ENCODE measurements around the gene RTP4.
"Not testable (repeated sequence)": the region's sequence is repeated elsewhere in the genome, so short reads cannot be mapped to it uniquely, and the experiment has no call there.

RTP4 gene

DNA sequence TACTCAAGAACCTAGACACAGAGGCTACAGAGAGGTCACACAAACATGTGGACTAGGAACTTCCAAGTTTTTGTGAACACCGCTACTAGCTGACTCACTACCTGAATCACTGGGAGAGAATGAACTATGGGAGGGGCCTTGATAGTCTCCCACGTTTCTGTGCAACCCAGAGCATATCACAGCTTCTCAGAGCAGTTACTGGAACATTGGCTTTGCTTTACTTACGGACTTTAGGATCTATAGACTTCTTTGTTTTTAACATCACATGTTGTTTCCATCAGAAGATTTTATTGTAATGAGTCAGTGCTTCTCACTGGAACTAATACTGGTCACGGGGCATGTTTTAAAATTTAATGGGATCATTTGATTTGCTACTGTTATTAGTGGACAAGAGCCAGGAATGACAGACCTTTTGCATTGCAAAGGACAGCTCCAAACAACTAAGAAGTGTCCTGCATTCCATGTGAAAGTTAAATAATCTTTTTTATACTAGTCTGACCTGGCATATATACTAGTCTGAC lies 35.6 kb downstream of the RTP4 start:
- Histone ChIP-seq H3K9me3 (ENCODE audit: control insufficient read depth, insufficient read depth, low read length) (no peaks in the 10 kb centered on the region), H3K27ac (ENCODE audit: low read length) (no peak overlapping the region), H3K27me3 (ENCODE audit: control insufficient read depth, insufficient read depth, low read length) (no peaks in the 10 kb centered on the region), H3K4me3 (ENCODE audit: low read length) (no peak overlapping the region), H3K36me3 (ENCODE audit: control insufficient read depth, insufficient read depth, low read length) (no peaks in the 10 kb centered on the region), H3K4me1 (ENCODE audit: control insufficient read depth, insufficient read depth, low read length) (no peaks in the 10 kb centered on the region)
- no peak for DNase-seq (ENCODE audit: low read depth, low spot score)
- no CpG with 5 or more reads among the region's 4 CpGs for WGBS (ENCODE audit: insufficient coverage, insufficient read length)

GRCh38 chr3:187406927-187407326 lies 38.7 kb downstream of the RTP4 start:
- no peak overlapping the region for H3K27ac ChIP-seq (ENCODE audit: low read length)
- H3K36me3 ChIP-seq (ENCODE audit: control insufficient read depth, insufficient read depth, low read length), result no peaks in the 10 kb centered on the region
- no peak overlapping the region for H3K4me3 ChIP-seq (ENCODE audit: low read length)
- WGBS (ENCODE audit: insufficient coverage, insufficient read length), result no CpG with 5 or more reads among the region's 3 CpGs
- no peaks in the 10 kb centered on the region for H3K9me3 ChIP-seq (ENCODE audit: control insufficient read depth, insufficient read depth, low read length)
- H3K4me1 ChIP-seq (ENCODE audit: control insufficient read depth, insufficient read depth, low read length), result no peaks in the 10 kb centered on the region
- no peaks in the 10 kb centered on the region for H3K27me3 ChIP-seq (ENCODE audit: control insufficient read depth, insufficient read depth, low read length)
- no peak for DNase-seq (ENCODE audit: low read depth, low spot score)

- not testable (repeated sequence) for H3K4me1 ChIP-seq (ENCODE audit: control insufficient read depth, insufficient read depth, low read length); H3K27me3 ChIP-seq (ENCODE audit: control insufficient read depth, insufficient read depth, low read length); DNase-seq (ENCODE audit: low read depth, low spot score); H3K9me3 ChIP-seq (ENCODE audit: control insufficient read depth, insufficient read depth, low read length); H3K4me3 ChIP-seq (ENCODE audit: low read length); H3K27ac ChIP-seq (ENCODE audit: low read length); H3K36me3 ChIP-seq (ENCODE audit: control insufficient read depth, insufficient read depth, low read length)
- no CpG with 5 or more reads among the region's 35 CpGs for WGBS (ENCODE audit: insufficient coverage, insufficient read length)
Measured at GRCh38 chr3:187411991-187412781, 44.0 kb downstream of the RTP4 start.

Measured in iPS DF 6.9 (cell line).